ENCODE results near the gene SUPT3H. TPM values are rescaled to one million over a fixed set of nuclear protein-coding genes. Genes with fewer than 3 reads are reported as not detected.

Gene SUPT3H
- polyA plus RNA-seq, 3 donors: 2.4 to 3.5 (median 2.5) TPM

DNA sequence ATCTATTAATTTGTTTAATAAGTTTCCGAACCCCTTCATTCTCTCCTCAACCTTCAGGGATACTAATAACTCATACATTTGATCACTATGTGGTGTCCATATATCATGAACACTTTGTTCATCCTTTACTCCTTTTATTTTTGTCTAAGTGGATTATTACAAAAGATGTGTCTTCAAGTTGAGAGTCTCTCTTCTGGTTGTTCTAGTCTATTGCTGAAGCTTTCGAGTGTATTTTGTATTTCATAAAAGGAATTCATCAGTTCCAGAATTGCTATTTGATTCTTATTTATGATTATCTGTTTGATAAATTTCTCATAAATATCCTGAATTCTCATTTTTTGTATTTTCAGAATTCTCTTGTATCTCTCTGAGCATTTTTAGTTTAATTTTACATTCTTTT lies 146.1 kb downstream of the SUPT3H start:
- H3K4me1 ChIP-seq (ENCODE audit: control insufficient read depth in 1 of 2, insufficient read depth in 2 of 2, low read length in 2 of 2): no peaks in the 10 kb centered on the region
- H3K4me1 Mint-ChIP-seq: no peaks in the 10 kb centered on the region
- no peaks in the 10 kb centered on the region for H3K27me3 Mint-ChIP-seq (ENCODE audit: low read depth in 3 of 3)
- no peaks in the 10 kb centered on the region for H3K36me3 ChIP-seq (replicated peaks in 1 of 2; ENCODE audit: control insufficient read depth in 1 of 2, insufficient read depth in 2 of 2, low read length in 2 of 2)
- H3K27ac Mint-ChIP-seq: no peak overlapping the region
- intact Hi-C loops (cut with micrococcal nuclease): no loop called here
- H3K36me3 Mint-ChIP-seq: peaks cover 0 to 11% of the 10 kb centered on the region in 2 donors
- H4K20me1 ChIP-seq (ENCODE audit: insufficient read depth, low read length): no peaks in the 10 kb centered on the region
- H3K9me3 Mint-ChIP-seq: peaks cover 23 to 39% (median 28%) of the 10 kb centered on the region in 7 donors
- no peak overlapping the region for H3K9ac ChIP-seq (ENCODE audit: insufficient read depth, low read length, poor library complexity, severe bottlenecking)
- H3K27ac ChIP-seq (ENCODE audit: low read depth in 1 of 2, low read length in 2 of 2): no peak overlapping the region
- peaks cover 23 to 27% of the 10 kb centered on the region in 2 donors for H3K9me3 ChIP-seq (replicated peaks in 1 of 2; ENCODE audit: control insufficient read depth in 1 of 2, insufficient read depth in 1 of 2, low read length in 2 of 2)
- H3K4me3 ChIP-seq (replicated peaks in 1 of 3; ENCODE audit: low read depth in 2 of 3, low read length in 3 of 3): no peak overlapping the region
- no peaks in the 10 kb centered on the region for H3K27me3 ChIP-seq (ENCODE audit: control insufficient read depth in 2 of 2, insufficient read depth in 2 of 2, low read length in 2 of 2)
- no CpG with 5 or more reads among the region's 2 CpGs for WGBS (ENCODE audit: insufficient coverage)
- DNase-seq: no peak
- TF ChIP-seq, protein P1, sequence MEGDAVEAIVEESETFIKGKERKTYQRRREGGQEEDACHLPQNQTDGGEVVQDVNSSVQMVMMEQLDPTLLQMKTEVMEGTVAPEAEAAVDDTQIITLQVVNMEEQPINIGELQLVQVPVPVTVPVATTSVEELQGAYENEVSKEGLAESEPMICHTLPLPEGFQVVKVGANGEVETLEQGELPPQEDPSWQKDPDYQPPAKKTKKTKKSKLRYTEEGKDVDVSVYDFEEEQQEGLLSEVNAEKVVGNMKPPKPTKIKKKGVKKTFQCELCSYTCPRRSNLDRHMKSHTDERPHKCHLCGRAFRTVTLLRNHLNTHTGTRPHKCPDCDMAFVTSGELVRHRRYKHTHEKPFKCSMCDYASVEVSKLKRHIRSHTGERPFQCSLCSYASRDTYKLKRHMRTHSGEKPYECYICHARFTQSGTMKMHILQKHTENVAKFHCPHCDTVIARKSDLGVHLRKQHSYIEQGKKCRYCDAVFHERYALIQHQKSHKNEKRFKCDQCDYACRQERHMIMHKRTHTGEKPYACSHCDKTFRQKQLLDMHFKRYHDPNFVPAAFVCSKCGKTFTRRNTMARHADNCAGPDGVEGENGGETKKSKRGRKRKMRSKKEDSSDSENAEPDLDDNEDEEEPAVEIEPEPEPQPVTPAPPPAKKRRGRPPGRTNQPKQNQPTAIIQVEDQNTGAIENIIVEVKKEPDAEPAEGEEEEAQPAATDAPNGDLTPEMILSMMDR (IDR thresholded peaks at IDR 0.05): no peak
- H3K4me2 ChIP-seq (replicated peaks; ENCODE audit: extremely low read depth, low read length, poor library complexity, severe bottlenecking): no peak overlapping the region
- no peak overlapping the region for H3K4me3 Mint-ChIP-seq
- H3K79me2 ChIP-seq (ENCODE audit: insufficient read depth, low read length): no peaks in the 10 kb centered on the region
- no peak overlapping the region for H2AFZ ChIP-seq (ENCODE audit: insufficient read depth, low read depth, low read length, poor library complexity, severe bottlenecking)

DNA sequence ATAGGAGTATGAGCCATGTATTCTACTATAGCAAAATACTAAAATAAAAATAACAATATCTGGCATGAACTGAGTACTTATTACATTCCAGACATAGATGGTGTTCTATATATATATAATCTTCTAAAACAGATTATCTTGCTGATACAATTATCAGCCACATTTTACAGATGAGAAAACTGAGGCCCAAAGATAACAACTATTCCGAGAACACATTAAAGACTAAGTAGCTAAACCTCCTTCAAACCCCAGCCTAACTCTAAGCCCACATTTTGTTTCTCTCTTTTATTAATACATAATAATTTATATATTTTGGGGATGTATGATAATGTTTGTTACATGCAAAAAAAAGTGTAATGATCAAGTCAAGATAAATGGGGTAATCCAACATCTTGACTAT lies 148.3 kb downstream of the SUPT3H start:
- Mint-ChIP-seq H3K4me1 (no peaks in the 10 kb centered on the region), H3K36me3 (peaks cover 0 to 11% of the 10 kb centered on the region in 2 donors), H3K27me3 (ENCODE audit: low read depth in 3 of 3) (no peaks in the 10 kb centered on the region), H3K9me3 (peaks cover 14 to 30% (median 23%) of the 10 kb centered on the region in 7 donors), H3K27ac (no peak overlapping the region), H3K4me3 (no peak overlapping the region)
- TF ChIP-seq, protein P1 (IDR thresholded peaks at IDR 0.05): no peak
- WGBS (ENCODE audit: insufficient coverage): no CpG with 5 or more reads among the region's 1 CpG
- H3K9me3 ChIP-seq (replicated peaks in 1 of 2; ENCODE audit: control insufficient read depth in 1 of 2, insufficient read depth in 1 of 2, low read length in 2 of 2): peaks cover 16 to 27% of the 10 kb centered on the region in 2 donors
- no peaks in the 10 kb centered on the region for H4K20me1 ChIP-seq (ENCODE audit: insufficient read depth, low read length)
- no peaks in the 10 kb centered on the region for H3K4me1 ChIP-seq (ENCODE audit: control insufficient read depth in 1 of 2, insufficient read depth in 2 of 2, low read length in 2 of 2)
- H3K27ac ChIP-seq (ENCODE audit: low read depth in 1 of 2, low read length in 2 of 2): no peak overlapping the region
- H2AFZ ChIP-seq (ENCODE audit: insufficient read depth, low read depth, low read length, poor library complexity, severe bottlenecking): no peak overlapping the region
- H3K36me3 ChIP-seq (replicated peaks in 1 of 2; ENCODE audit: control insufficient read depth in 1 of 2, insufficient read depth in 2 of 2, low read length in 2 of 2): no peaks in the 10 kb centered on the region
- intact Hi-C loops (cut with micrococcal nuclease): no loop called here
- DNase-seq: no peak
- H3K27me3 ChIP-seq (ENCODE audit: control insufficient read depth in 2 of 2, insufficient read depth in 2 of 2, low read length in 2 of 2): no peaks in the 10 kb centered on the region
- no peaks in the 10 kb centered on the region for H3K79me2 ChIP-seq (ENCODE audit: insufficient read depth, low read length)
- no peak overlapping the region for H3K4me3 ChIP-seq (replicated peaks in 1 of 3; ENCODE audit: low read depth in 2 of 3, low read length in 3 of 3)
- H3K4me2 ChIP-seq (replicated peaks; ENCODE audit: extremely low read depth, low read length, poor library complexity, severe bottlenecking): no peak overlapping the region
- no peak overlapping the region for H3K9ac ChIP-seq (ENCODE audit: insufficient read depth, low read length, poor library complexity, severe bottlenecking)
